Umbilical cord (tissue), 2 donors: ENCODE data around the gene SLC22A24. TPM values are rescaled to one million over a fixed set of nuclear protein-coding genes. Genes with fewer than 3 reads are reported as not detected.
"Not testable (repeated sequence)": the region's sequence is repeated elsewhere in the genome, so short reads cannot be mapped to it uniquely, and the experiment has no call there.

ENCODE experiments used
- DNase-seq: peaks from one replicate; pipeline ENCODE4 v3.0.0-alpha.2; 2015; ENCODE audit warnings: low spot score
- total RNA-seq: library from RNA; depleted of rRNA; stranded (reverse); fragments of >200 nt; gene quantifications from one replicate; pipeline ENCODE4 v1.2.3, GENCODE V29; 2014; ENCODE audit warnings: low replicate concordance; ENCODE audit not compliant: insufficient read depth

The SLC22A24 gene, protein sequence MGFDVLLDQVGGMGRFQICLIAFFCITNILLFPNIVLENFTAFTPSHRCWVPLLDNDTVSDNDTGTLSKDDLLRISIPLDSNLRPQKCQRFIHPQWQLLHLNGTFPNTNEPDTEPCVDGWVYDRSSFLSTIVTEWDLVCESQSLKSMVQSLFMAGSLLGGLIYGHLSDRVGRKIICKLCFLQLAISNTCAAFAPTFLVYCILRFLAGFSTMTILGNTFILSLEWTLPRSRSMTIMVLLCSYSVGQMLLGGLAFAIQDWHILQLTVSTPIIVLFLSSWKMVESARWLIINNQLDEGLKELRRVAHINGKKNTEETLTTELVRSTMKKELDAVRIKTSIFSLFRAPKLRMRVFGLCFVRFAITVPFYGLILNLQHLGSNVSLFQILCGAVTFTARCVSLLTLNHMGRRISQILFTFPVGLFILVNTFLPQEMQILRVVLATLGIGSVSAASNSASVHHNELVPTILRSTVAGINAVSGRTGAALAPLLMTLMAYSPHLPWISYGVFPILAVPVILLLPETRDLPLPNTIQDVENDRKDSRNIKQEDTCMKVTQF
- not detected for total RNA-seq

DNA sequence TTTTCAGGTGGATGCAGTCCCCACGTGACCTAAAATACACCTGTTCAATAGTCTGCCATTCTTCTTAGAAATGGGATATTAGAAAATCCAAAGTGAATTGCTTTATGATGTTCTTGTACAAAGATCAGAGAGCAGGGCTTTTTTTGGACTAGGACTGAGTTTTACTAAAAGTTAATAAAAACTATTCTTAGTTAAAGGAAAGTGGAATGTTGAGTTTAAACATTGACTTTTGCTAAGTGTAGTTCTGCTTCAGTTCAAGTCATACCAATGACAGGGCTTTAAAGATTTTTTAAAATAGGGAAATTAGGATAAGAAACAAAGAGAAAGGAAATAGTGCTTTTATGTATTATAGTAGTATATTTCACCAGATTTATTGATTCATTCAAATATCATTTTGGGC lies at the start of gene SLC22A24:
SLC22A24 (minus strand) TSS at position 101 of the 400 bp plus-strand sequence. CDS start 442 bp downstream, outside the sequence.
- DNase-seq: no peak

DNA sequence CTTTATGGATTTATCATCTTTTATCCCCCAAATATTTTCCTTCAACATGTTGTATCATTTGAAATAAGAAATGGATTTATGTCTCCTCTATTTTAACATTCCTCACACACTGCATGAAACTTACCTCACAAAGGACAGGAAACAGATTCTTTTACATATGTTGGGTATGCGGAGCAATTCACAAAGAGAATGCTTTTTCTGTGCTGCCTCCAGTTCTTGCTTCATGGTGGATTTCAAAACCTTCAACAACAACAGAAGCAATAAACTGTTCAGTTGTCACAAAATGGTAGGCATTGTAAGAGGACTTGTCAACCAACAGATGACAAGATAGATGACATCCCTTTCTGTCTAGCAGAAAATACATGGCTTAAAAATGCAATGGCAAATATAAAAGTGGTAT lies 36.5 kb upstream of the SLC22A24 start:
- DNase-seq: no peak

GRCh38 chr11:63179432-63180041 lies 35.5 kb upstream of the SLC22A24 start:
- DNase-seq: no peak

- no peak for DNase-seq
Observed at GRCh38 chr11:63177872-63178271, 33.9 kb upstream of the SLC22A24 start.

DNA sequence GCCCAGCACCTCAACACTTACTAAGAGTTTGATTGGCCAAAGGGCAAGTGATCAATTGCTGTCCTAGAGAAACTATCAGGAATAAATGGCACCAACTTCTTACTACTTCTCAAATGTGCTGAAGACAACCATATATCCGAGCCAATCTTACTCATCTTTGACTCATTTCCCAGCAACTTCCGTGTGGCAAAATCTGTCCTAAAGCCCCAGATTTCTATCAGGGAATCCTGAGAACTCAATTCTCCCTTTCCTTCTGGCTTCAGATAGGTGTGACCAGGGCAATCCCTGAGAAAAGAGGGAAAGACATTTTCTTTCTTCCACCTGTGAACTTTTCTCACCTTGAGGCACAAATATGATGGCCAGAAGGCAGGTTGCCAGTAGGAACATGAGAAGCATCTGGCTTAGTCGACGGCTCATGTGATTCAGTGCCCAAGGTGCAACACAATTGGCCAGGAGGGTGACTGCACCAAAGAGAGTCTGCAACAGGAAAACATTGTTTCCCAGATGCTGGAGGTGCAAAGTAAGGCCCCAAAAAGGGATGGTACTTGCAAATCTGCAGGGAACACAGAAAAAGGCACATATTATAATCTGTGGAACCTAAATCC lies 21.8 kb upstream of the SLC22A24 start:
- DNase-seq: no peak

- no peak for DNase-seq
Observed at GRCh38 chr11:63155794-63156193, 11.8 kb upstream of the SLC22A24 start.

DNA sequence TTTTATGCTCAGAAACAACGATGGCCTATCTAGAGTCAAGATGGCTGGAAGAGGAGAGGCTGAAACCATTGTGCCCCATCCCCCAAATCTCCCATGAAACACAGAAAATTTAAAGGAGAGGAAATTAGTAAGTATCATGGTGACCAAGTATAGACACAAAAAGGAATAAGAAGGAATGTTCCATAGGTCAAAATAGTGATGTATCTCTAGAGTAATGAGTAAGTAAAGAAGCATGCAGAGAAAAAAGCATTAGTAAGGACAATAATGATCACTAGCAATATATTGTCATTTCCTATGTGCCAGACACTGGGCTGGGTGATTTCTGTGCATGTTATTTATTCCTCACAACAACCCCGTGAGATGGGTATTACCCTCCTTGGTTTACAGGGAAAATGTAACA lies 2.6 kb upstream of the SLC22A24 start:
- no peak for DNase-seq

- no peak for DNase-seq
Observed at GRCh38 chr11:63142459-63142858, 1.6 kb downstream of the SLC22A24 start.

GRCh38 chr11:63132985-63133775 lies 10.8 kb downstream of the SLC22A24 start:
- no peak for DNase-seq

DNA sequence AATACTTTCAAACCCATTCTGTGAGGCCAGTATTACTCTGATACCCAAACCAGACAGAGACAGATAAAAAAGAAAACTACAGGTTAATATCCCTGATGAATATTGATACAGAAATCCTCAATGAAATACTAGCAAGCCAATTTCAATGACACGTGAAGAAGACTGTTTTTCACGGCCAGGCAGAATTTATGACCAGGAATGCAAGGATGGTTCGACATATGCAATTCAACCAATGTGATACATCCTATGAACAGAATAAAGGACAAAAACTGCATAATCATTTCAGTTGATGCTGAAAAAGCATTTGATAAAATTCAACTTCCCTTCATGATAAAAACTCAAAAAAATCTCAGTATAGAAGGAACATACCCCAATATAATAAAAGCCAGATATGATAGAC lies 44.5 kb downstream of the SLC22A24 start:
- no peak for DNase-seq

DNA sequence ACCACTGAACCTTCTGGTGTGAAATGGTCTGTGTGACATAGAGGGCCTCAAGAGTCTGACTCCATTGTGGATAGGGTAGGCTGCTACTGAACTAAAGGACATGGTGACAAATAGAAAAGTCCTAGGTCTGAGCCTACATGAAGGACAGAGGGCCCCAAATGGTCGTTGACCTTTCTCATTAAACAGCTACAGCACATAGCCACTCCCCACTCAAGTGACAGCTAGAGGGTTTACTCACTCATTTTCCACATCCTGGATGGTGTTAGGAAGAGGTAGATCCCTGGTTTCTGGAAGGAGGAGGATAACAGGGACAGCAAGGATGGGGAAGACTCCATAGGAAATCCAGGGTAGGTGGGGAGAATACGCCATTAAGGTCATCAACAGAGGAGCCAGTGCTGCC lies 63.3 kb downstream of the SLC22A24 start:
- DNase-seq: no peak

- DNase-seq: not testable (repeated sequence)
Observed at GRCh38 chr11:63046203-63046602, 97.8 kb downstream of the SLC22A24 start.

GRCh38 chr11:63042596-63042995 lies 101.4 kb downstream of the SLC22A24 start:
- DNase-seq: no peak

GRCh38 chr11:63032457-63032856 lies 111.6 kb downstream of the SLC22A24 start:
- no peak for DNase-seq

Other genes with a start within 250 kb of the SLC22A24 start
- gene CHRM1, start 222.9 kb downstream of the SLC22A24 start, total RNA-seq: 2.4 TPM
- not detected for gene SLC22A6, start 159.3 kb downstream of the SLC22A24 start, total RNA-seq
- gene SLC22A8, start 128.4 kb downstream of the SLC22A24 start, total RNA-seq: 0.72 TPM
- gene SLC22A25, start 99.4 kb upstream of the SLC22A24 start, total RNA-seq: not detected
- gene SLC22A9, start 225.6 kb upstream of the SLC22A24 start, total RNA-seq: 2.2 TPM